SK-N-SH (cell line): ENCODE data around the gene GNAT3. TPM values are rescaled to one million over a fixed set of nuclear protein-coding genes. Genes with fewer than 3 reads are reported as not detected.

Experiments
- CTCF ChIA-PET: fragments of 300-600, 350-600 bp; formaldehyde crosslinking; extraction: SDS; loops from one replicate; lab custom pipeline; 2021; lab: Yijun Ruan, JAX
- POLR2A ChIA-PET: fragments of 350-600 bp; sonication (Branson Sonifier 250); formaldehyde crosslinking; extraction: SDS; loops from one replicate; lab custom pipeline; 2020; ENCODE audit warnings: antibody characterized with exemption, inconsistent platforms; lab: Yijun Ruan, JAX
- DNase-seq: peaks from one replicate; pipeline ENCODE4 v3.0.0; 2012
- H2AFZ ChIP-seq: fragments of 200-600 bp; sonication (generic); 2 replicates; pipeline ENCODE4 v1.8.1; 2016; ENCODE audit warnings: antibody characterized with exemption, mild to moderate bottlenecking, low read depth
- H3F3A ChIP-seq: fragments of 200-600 bp; sonication (generic); replicated peaks from 2 replicates; pipeline ENCODE3; 2016; ENCODE audit warnings: antibody characterized with exemption, mild to moderate bottlenecking; ENCODE audit not compliant: insufficient read depth
- H3K27ac ChIP-seq, 2 experiments: fragments of 200-500 bp in 1 of 2; fragments of 200-600 bp in 1 of 2; sonication (Bioruptor generic) in 1 of 2; sonication (generic), shearing (Covaris generic) in 1 of 2; 2 replicates each; pipeline versions ENCODE4 v1.5.1 to v1.6.1; 2014 to 2016; ENCODE audit warnings: low read depth in 2 of 2, inconsistent platforms in 1 of 2, low read length in 1 of 2, mild to moderate bottlenecking in 1 of 2, mixed read lengths in 1 of 2
- H3K27me3 ChIP-seq: fragments of 200-600 bp; sonication (generic), shearing (Covaris generic); 2 replicates; pipeline ENCODE4 v1.6.1; 2016; ENCODE audit warnings: mixed run types; ENCODE audit not compliant: insufficient read depth
- H3K36me3 ChIP-seq, 2 experiments: fragments of 200-500 bp in 1 of 2; fragments of 200-600 bp in 1 of 2; sonication (Bioruptor generic) in 1 of 2; sonication (generic) in 1 of 2; replicated peaks in 1 of 2; 2 replicates each; pipeline versions ENCODE3 to v1.5.1; 2014 to 2016; ENCODE audit warnings: low read length in 1 of 2, mild to moderate bottlenecking in 1 of 2; ENCODE audit not compliant: insufficient read depth in 2 of 2, control insufficient read depth in 1 of 2
- H3K4me1 ChIP-seq, 2 experiments: fragments of 200-500 bp in 1 of 2; fragments of 200-600 bp in 1 of 2; sonication (Bioruptor generic) in 1 of 2; sonication (generic), shearing (Covaris generic) in 1 of 2; 2 replicates each; pipeline versions ENCODE4 v1.5.1 to v1.6.1; 2014 to 2016; ENCODE audit warnings: low read depth in 1 of 2, low read length in 1 of 2, mixed run types in 1 of 2; ENCODE audit not compliant: insufficient read depth in 2 of 2, control insufficient read depth in 1 of 2
- H3K4me2 ChIP-seq: fragments of 200-600 bp; sonication (generic), shearing (Covaris generic); 2 replicates; pipeline ENCODE4 v1.6.1; 2017; ENCODE audit warnings: mixed run types
- H3K4me3 ChIP-seq, 2 experiments: fragments of 200-500 bp in 1 of 2; fragments of 200-600 bp in 1 of 2; sonication (Bioruptor generic) in 1 of 2; sonication (generic), shearing (Covaris generic) in 1 of 2; 2 replicates each; pipeline versions ENCODE4 v1.5.1 to v1.8.1; 2014 to 2016; ENCODE audit warnings: low read depth in 2 of 2, inconsistent platforms in 1 of 2, low read length in 1 of 2, mild to moderate bottlenecking in 1 of 2, mixed read lengths in 1 of 2, moderate library complexity in 1 of 2
- H3K79me2 ChIP-seq: fragments of 200-600 bp; sonication (generic); 2 replicates; pipeline ENCODE4 v1.8.1; 2017; ENCODE audit warnings: mild to moderate bottlenecking; ENCODE audit not compliant: insufficient read depth
- H3K9ac ChIP-seq: fragments of 200-600 bp; sonication (generic); 2 replicates; pipeline ENCODE4 v1.6.1; 2017; ENCODE audit warnings: mixed run types
- H3K9me2 ChIP-seq: fragments of 200-600 bp; sonication (generic); 2 replicates; pipeline ENCODE4 v1.6.1; 2017; ENCODE audit warnings: mixed run types
- H3K9me3 ChIP-seq: fragments of 200-600 bp; sonication (generic); 2 replicates; pipeline ENCODE4 v1.6.1; 2017; ENCODE audit warnings: mixed run types, mild to moderate bottlenecking, moderate library complexity
- H4K20me1 ChIP-seq: fragments of 200-600 bp; sonication (generic); 2 replicates; pipeline ENCODE4 v1.6.1; 2017; ENCODE audit warnings: mild to moderate bottlenecking, mixed run types; ENCODE audit not compliant: insufficient read depth
- CTCF ChIP-seq: fragments of 200-600 bp; sonication (generic); IDR thresholded peaks from 2 replicates; pipeline ENCODE4 v1.6.1; 2017; ENCODE audit warnings: antibody characterized with exemption, mild to moderate bottlenecking, moderate library complexity
- FOSL2 ChIP-seq: IDR thresholded peaks from 2 replicates; pipeline ENCODE4 v1.4.0; 2012; ENCODE audit warnings: low read depth, mild to moderate bottlenecking, moderate library complexity, borderline replicate concordance
- FOXJ3 ChIP-seq: sonication (generic); formaldehyde crosslinking; IDR thresholded peaks from 2 replicates; pipeline ENCODE4 v1.5.1; 2020; ENCODE audit warnings: mild to moderate bottlenecking, missing genetic modification reagents
- FOXM1 ChIP-seq: IDR thresholded peaks from 2 replicates; pipeline ENCODE4 v1.4.0; 2012; ENCODE audit warnings: low read depth, mild to moderate bottlenecking
- GABPA ChIP-seq: IDR thresholded peaks from 2 replicates; pipeline ENCODE4 v1.4.0; 2012; ENCODE audit warnings: low read depth, mild to moderate bottlenecking
- GATA2 ChIP-seq: sonication (generic); formaldehyde crosslinking; IDR thresholded peaks from 2 replicates; pipeline ENCODE4 v1.5.0; 2020; ENCODE audit warnings: mild to moderate bottlenecking, missing genetic modification reagents
- JUND ChIP-seq: IDR thresholded peaks from 2 replicates; pipeline ENCODE4 v1.4.0; 2012
- MEF2A ChIP-seq: IDR thresholded peaks from 2 replicates; pipeline ENCODE4 v1.4.0; 2012; ENCODE audit warnings: low read depth, borderline replicate concordance
- NFIC ChIP-seq: IDR thresholded peaks from 2 replicates; pipeline ENCODE4 v1.4.0; 2012; ENCODE audit warnings: borderline replicate concordance
- NRF1 ChIP-seq: IDR thresholded peaks from 2 replicates; pipeline ENCODE4 v1.6.1; 2012; ENCODE audit warnings: low read depth, mild to moderate bottlenecking, low read length
- RAD21 ChIP-seq: IDR thresholded peaks from 2 replicates; pipeline ENCODE4 v1.6.1; 2012; ENCODE audit warnings: mild to moderate bottlenecking, low read length
- RXRA ChIP-seq: IDR thresholded peaks from 2 replicates; pipeline ENCODE4 v1.4.0; 2012; ENCODE audit warnings: low read depth, mild to moderate bottlenecking, borderline replicate concordance
- SIN3A ChIP-seq: IDR thresholded peaks from 2 replicates; pipeline ENCODE4 v1.6.1; 2012; ENCODE audit warnings: low read depth, mild to moderate bottlenecking, low read length, moderate library complexity, borderline replicate concordance
- TAF1 ChIP-seq: IDR thresholded peaks from 2 replicates; pipeline ENCODE4 v1.6.1; 2012; ENCODE audit warnings: low read depth, mild to moderate bottlenecking, low read length, moderate library complexity, borderline replicate concordance
- TCF12 ChIP-seq: IDR thresholded peaks from 2 replicates; pipeline ENCODE4 v1.4.0; 2012
- TEAD4 ChIP-seq: IDR thresholded peaks from 2 replicates; pipeline ENCODE4 v1.4.0; 2012; ENCODE audit warnings: mild to moderate bottlenecking, borderline replicate concordance; ENCODE audit not compliant: insufficient read depth
- ZBTB33 ChIP-seq: IDR thresholded peaks from 2 replicates; pipeline ENCODE4 v1.4.0; 2012; ENCODE audit warnings: low read depth, borderline replicate concordance
- WGBS: methylation state at CpG from one replicate; pipeline ENCODE4 v1.1.6; 2017; ENCODE audit warnings: low lambda C conversion rate; 5-methylcytosine and 5-hydroxymethylcytosine counted together
- polyA plus RNA-seq, 3 experiments: library from polyadenylated mRNA; depleted of rRNA; stranded (reverse); fragments of >200 nt; gene quantifications; 2 replicates each; pipeline ENCODE4 v1.2.3, GENCODE V29; 2012

The GNAT3 gene
- polyA plus RNA-seq, 1 of the 3 experiments (the other 2 are of a cell fraction) = not detected

- H3K4me3 ChIP-seq = no peak overlapping the region
- DNase-seq = no peak
- TF ChIP-seq CTCF (no peak), NFIC (no peak), NRF1 (no peak), TEAD4 (no peak), GATA2 (CRISPR knock-in tag) (no peak), FOXJ3 (no peak), FOXM1 (no peak), MEF2A (no peak), GABPA (no peak), JUND (no peak), TCF12 (no peak), TAF1 (no peak), RAD21 (no peak), RXRA (no peak), FOSL2 (no peak), ZBTB33 (no peak), SIN3A (no peak)
- TF ChIP-seq, all 33 proteins: peak for 0
- no peak overlapping the region for H3K9ac ChIP-seq
- POLR2A ChIA-PET = no interaction called here
- H3K4me1 ChIP-seq = peaks cover 2 to 9% of the 10 kb centered on the region in 2 experiments; a peak in 1 of 4 replicates
- no peaks in the 10 kb centered on the region for H4K20me1 ChIP-seq
- H3K27me3 ChIP-seq = no peaks in the 10 kb centered on the region
- no peaks in the 10 kb centered on the region for H3K9me3 ChIP-seq
- H3K27ac ChIP-seq = no peak overlapping the region
- CTCF ChIA-PET = interaction anchor here (0.6 to 0.8 kb wide), 3 partner anchors 23 to 1690 kb away, joined by 3 to 4 read pairs (median 3); no protein-coding TSS in a partner anchor
- H3K36me3 ChIP-seq = no peaks in the 10 kb centered on the region
- H3K79me2 ChIP-seq = no peaks in the 10 kb centered on the region; the same call in 1 of the 2 replicates
- H3K4me2 ChIP-seq = no peak overlapping the region
- 95% methylated on average over 1 of the region's 1 CpG for WGBS
- H3F3A ChIP-seq = peaks cover 18% of the 10 kb centered on the region
- no peak overlapping the region for H2AFZ ChIP-seq
- no peaks in the 10 kb centered on the region for H3K9me2 ChIP-seq
Observed at GRCh38 chr7:80493121-80493849, 18.6 kb downstream of the GNAT3 start.
